Hematopoietic multipotent progenitor cell treated with erythropoietin and hydrocortisone succinate and interleukin-3 and kit ligand, for 15 days (in vitro differentiated cells): Measurements from ENCODE around the gene ALOX12.
A peak's percentile ranks its signal among the peaks of the same experiment; 100 is the strongest.

Experiments used
- DNase-seq: peaks from one replicate; pipeline ENCODE4 v3.0.0-alpha.2; 2015; ENCODE audit warnings: low spot score

The ALOX12 gene

GRCh38 chr17:7002288-7003047 is 6.6 kb downstream of the ALOX12 start:
- DNase-seq, result no peak

GRCh38 chr17:7003745-7004144 is 7.9 kb downstream of the ALOX12 start:
- no peak for DNase-seq

GRCh38 chr17:7004398-7005253 is 8.8 kb downstream of the ALOX12 start:
- peak; percentile 84 for DNase-seq

GRCh38 chr17:7005716-7006115 is 9.9 kb downstream of the ALOX12 start:
- no peak for DNase-seq

GRCh38 chr17:7007143-7007542 is 11.3 kb downstream of the ALOX12 start:
- no peak for DNase-seq

GRCh38 chr17:7010523-7010922 is 14.7 kb downstream of the ALOX12 start:
- DNase-seq, result no peak

- DNase-seq, result no peak
Measured at GRCh38 chr17:7011415-7011814, 15.6 kb downstream of the ALOX12 start.

- no peak for DNase-seq
Measured at GRCh38 chr17:7011942-7012254, 16.0 kb downstream of the ALOX12 start.

GRCh38 chr17:7014261-7014994 is 18.6 kb downstream of the ALOX12 start:
- DNase-seq, result peak; percentile 97

GRCh38 chr17:7014995-7015958 is 19.4 kb downstream of the ALOX12 start:
- no peak for DNase-seq

- no peak for DNase-seq
Measured at GRCh38 chr17:7016418-7016817, 20.6 kb downstream of the ALOX12 start.

- DNase-seq, result no peak
Measured at GRCh38 chr17:7016886-7017826, 21.3 kb downstream of the ALOX12 start.

GRCh38 chr17:7017827-7018200 is 22.0 kb downstream of the ALOX12 start:
- no peak for DNase-seq

GRCh38 chr17:7018331-7018964 is 22.6 kb downstream of the ALOX12 start:
- no peak for DNase-seq

GRCh38 chr17:7019367-7019766 is 23.5 kb downstream of the ALOX12 start:
- no peak for DNase-seq

- DNase-seq, result no peak
Measured at GRCh38 chr17:7019839-7020519, 24.1 kb downstream of the ALOX12 start.

GRCh38 chr17:7020894-7021664 is 25.2 kb downstream of the ALOX12 start:
- no peak for DNase-seq

- DNase-seq, result peak; percentile 78
Measured at GRCh38 chr17:7021993-7022778, 26.3 kb downstream of the ALOX12 start.
